Adrenal gland (tissue), 19 donors: ENCODE measurements around the gene KRCC1. TPM values are rescaled to one million over a fixed set of nuclear protein-coding genes. Genes with fewer than 3 reads are reported as not detected.

Source experiments
- DNase-seq, 7 donors: peaks; one replicate each; pipeline ENCODE4 v3.0.0-alpha.2; 2019 to 2020
- H3K27ac ChIP-seq, 5 donors: fragments of 200-600 bp; sonication (generic) in 4 of 5; 1 replicate in 3 of 5; 2 replicates in 2 of 5; pipeline versions ENCODE4 v1.5.1 to v1.8.0; 2016 to 2020; ENCODE audit warnings: mild to moderate bottlenecking in 1 of 5
- H3K27me3 ChIP-seq: fragments of 200-600 bp; 2 replicates; pipeline ENCODE4 v1.8.0; 2021
- H3K36me3 ChIP-seq, 2 donors: fragments of 200-600 bp; replicated peaks in 1 of 2; 1 replicate in 1 of 2; 2 replicates in 1 of 2; pipeline versions ENCODE4 v1.5.1 to v1.8.0; 2018 to 2022
- H3K4me1 ChIP-seq, 2 donors: fragments of 200-600 bp; replicated peaks in 1 of 2; 1 replicate in 1 of 2; 2 replicates in 1 of 2; pipeline versions ENCODE4 v1.5.1 to v1.8.0; 2018 to 2021
- H3K4me3 ChIP-seq, 4 donors: fragments of 200-600 bp; sonication (generic) in 3 of 4; one replicate each; pipeline ENCODE4 v1.5.1; 2016 to 2018
- H3K9me3 ChIP-seq, 3 donors: fragments of 200-600 bp; sonication (generic) in 1 of 3; replicated peaks in 1 of 3; 1 replicate in 2 of 3; 2 replicates in 1 of 3; pipeline versions ENCODE4 v1.5.1 to v1.8.0; 2016 to 2021
- CTCF ChIP-seq, 6 experiments: fragments of 450-650 bp in 4 of 6; fragments of 200-600 bp in 2 of 6; sonication (generic) in 1 of 6; IDR thresholded peaks; 1 replicate in 5 of 6; 2 replicates in 1 of 6; pipeline versions ENCODE4 v1.5.1 to v1.8.0; 2016 to 2021; ENCODE audit warnings: antibody characterized with exemption in 6 of 6, mild to moderate bottlenecking in 2 of 6, moderate library complexity in 1 of 6
- POLR2A ChIP-seq, 2 donors: fragments of 450-650 bp; IDR thresholded peaks; one replicate each; pipeline ENCODE4 v1.6.1; 2017; ENCODE audit warnings: antibody characterized with exemption in 2 of 2, mild to moderate bottlenecking in 2 of 2, moderate library complexity in 1 of 2
- WGBS, 4 donors: extraction: QIAGEN DNeasy Blood & Tissue Kit in 2 of 4; methylation state at CpG; one replicate each; pipeline versions ENCODE4 v1.1.5 to v1.1.7; 2013 to 2017; 5-methylcytosine and 5-hydroxymethylcytosine counted together
- intact Hi-C, 2 donors: fragments of 100-400 bp; cut with DNase I; formaldehyde crosslinking; loops; one replicate each; pipeline versions ENCODE4 v1.14.1 to v1.15.0; 2022 to 2023
- long read RNA-seq, 10 donors: library from polyadenylated mRNA in 3 of 10; unstranded in 2 of 10; stranded (forward) in 1 of 10; transcript quantifications; one replicate each; pipeline ENCODE4 v2.0.0 and lab custom pipeline, GENCODE V29; 2021 to 2026
- polyA plus RNA-seq, 3 donors: library from polyadenylated mRNA; stranded (reverse); fragments of 200-250 nt in 2 of 3; fragments of 350-450 nt in 1 of 3; fragmentation: Illumina TruSeq in 1 of 3; extraction: RNeasy Lipid Tissue Mini Kit (QIAGEN cat#74804) in 1 of 3; gene quantifications; one replicate each; pipeline ENCODE4 v1.2.3, GENCODE V29; 2013 to 2014
- total RNA-seq, 9 donors: library from RNA; depleted of rRNA in 4 of 9; stranded (reverse); fragments of >200 nt in 4 of 9; fragments of 120-200 nt in 1 of 9; fragmentation: NEBNext Ultra II Directional in 1 of 9; extraction: Animal tissue kit (Norgen Biotek cat#: 25700) in 1 of 9; gene quantifications; one replicate each; pipeline versions ENCODE4 v1.1.0 to v1.2.4, GENCODE V29; 2013 to 2023
- donor health status: healthy with polysubstance abuse.
- donor health status: Bipolar disorder and iron deficiency.
- donor health status: DM: yes; HTN: yes; CAD: no.
- donor health status: DM: no; HTN: no; CAD: no.
- donor health status: DM: no; HTN: no; CAD: no.
- donor health status: DM: yes; HTN: yes; CAD: no.

KRCC1 gene
- total RNA-seq (10 to 100 TPM; 12.0 to 26.6 (median 19.2) TPM), polyA plus RNA-seq (10 to 100 TPM; 20.5 to 40.2 (median 29.0) TPM)
- long read RNA-seq, donor 1, transcript KRCC1-201 (4 exons, 1,753 nt) = major isoform, 9 of 9 reads
- long read RNA-seq, donor 1, partial matches to known transcripts = 0 of 9 reads
- long read RNA-seq, donor 1, other reads (novel, unspliced or antisense) = 0 of 9 reads
- long read RNA-seq, donor 2, transcript KRCC1-201 (4 exons, 1,753 nt) = major isoform, 9 of 9 reads
- long read RNA-seq, donor 2, partial matches to known transcripts = 0 of 9 reads
- long read RNA-seq, donor 2, other reads (novel, unspliced or antisense) = 0 of 9 reads
- long read RNA-seq, donor 3, transcript KRCC1-201 (4 exons, 1,753 nt) = major isoform, 9 of 9 reads
- long read RNA-seq, donor 3, partial matches to known transcripts = 0 of 9 reads
- long read RNA-seq, donor 3, other reads (novel, unspliced or antisense) = 0 of 9 reads
- long read RNA-seq, donor 4, transcript KRCC1-201 (4 exons, 1,753 nt) = major isoform, 7 of 11 reads
- long read RNA-seq, donor 4, partial matches to known transcripts = 1 of 11 reads
- long read RNA-seq, donor 4, other reads (novel, unspliced or antisense) = 3 of 11 reads
- long read RNA-seq, donor 5, transcript KRCC1-201 (4 exons, 1,753 nt) = major isoform, 13 of 18 reads
- long read RNA-seq, donor 5, partial matches to known transcripts = 1 of 18 reads
- long read RNA-seq, donor 5, other reads (novel, unspliced or antisense) = 4 of 18 reads
- long read RNA-seq, donor 6, transcript KRCC1-201 (4 exons, 1,753 nt) = major isoform, 12 of 15 reads
- long read RNA-seq, donor 6, partial matches to known transcripts = 0 of 15 reads
- long read RNA-seq, donor 6, other reads (novel, unspliced or antisense) = 3 of 15 reads
- long read RNA-seq, donor 7, partial matches to known transcripts = 0 of 2 reads
- long read RNA-seq, donor 7, other reads (novel, unspliced or antisense) = 0 of 2 reads
- long read RNA-seq, donor 8, transcript KRCC1-201 (4 exons, 1,753 nt) = major isoform, 6 of 6 reads
- long read RNA-seq, donor 8, partial matches to known transcripts = 0 of 6 reads
- long read RNA-seq, donor 8, other reads (novel, unspliced or antisense) = 0 of 6 reads
- long read RNA-seq, donor 9, transcript KRCC1-201 (4 exons, 1,753 nt) = major isoform, 12 of 12 reads
- long read RNA-seq, donor 9, partial matches to known transcripts = 0 of 12 reads
- long read RNA-seq, donor 9, other reads (novel, unspliced or antisense) = 0 of 12 reads
- long read RNA-seq, donor 10, partial matches to known transcripts = 0 of 3 reads
- long read RNA-seq, donor 10, other reads (novel, unspliced or antisense) = 0 of 3 reads

- H3K36me3 ChIP-seq = no peaks in the 10 kb centered on the region
- intact Hi-C loops = loop anchor here in 1 of 2 donors (5.0 kb wide), 1 partner anchor 107 kb away; no protein-coding TSS in a partner anchor
- TF ChIP-seq CTCF (IDR thresholded peaks at IDR 0.05) = peak in 2 of 6 experiments; percentile 18 to 31
- TF ChIP-seq POLR2A (IDR thresholded peaks at IDR 0.05) = peak; percentile 92 to 95
- peak within 1 kb of the TSS; percentile 50 to 98 (median 80) for H3K4me3 ChIP-seq
- peak; percentile 95 to 97 (median 95) for DNase-seq
- no peaks in the 10 kb centered on the region for H3K27me3 ChIP-seq
- no peaks in the 10 kb centered on the region for H3K9me3 ChIP-seq
- H3K27ac ChIP-seq = peak within 1 kb of the TSS; percentile 80 to 98 (median 95)
- H3K4me1 ChIP-seq = peaks cover 21 to 37% of the 10 kb centered on the region in 2 donors
- WGBS, 4 donors = 0% methylated on average over 18 to 77 of the region's 77 CpGs
Observed at GRCh38 chr2:88055371-88056128, at the start of gene KRCC1. TSS of gene KRCC1 (minus strand) at chr2:88055783. CDS start at chr2:88028563, 27,220 bp downstream.

- Histone ChIP-seq H3K27me3 (no peaks in the 10 kb centered on the region), H3K27ac (no peak overlapping the region), H3K4me3 (no peak overlapping the region), H3K36me3 (no peaks in the 10 kb centered on the region), H3K4me1 (no peaks in the 10 kb centered on the region), H3K9me3 (no peaks in the 10 kb centered on the region)
- peak in 5 of 7 donors; percentile 8 to 37 (median 21) for DNase-seq
- intact Hi-C loops = no loop called here
- no peak for TF ChIP-seq POLR2A (IDR thresholded peaks at IDR 0.05)
- no peak for TF ChIP-seq CTCF (IDR thresholded peaks at IDR 0.05)
- WGBS, 4 donors = 32 to 56% (median 47%) methylated on average over 3 of the region's 3 CpGs
Observed at GRCh38 chr2:88100489-88100858, 44.9 kb upstream of the KRCC1 start.

- H3K4me3 ChIP-seq = no peak overlapping the region
- H3K36me3 ChIP-seq = no peaks in the 10 kb centered on the region
- WGBS, 4 donors = 37 to 62% (median 44%) methylated on average over 5 of the region's 5 CpGs
- no peaks in the 10 kb centered on the region for H3K4me1 ChIP-seq
- intact Hi-C loops = no loop called here
- DNase-seq = no peak
- no peak for TF ChIP-seq POLR2A (IDR thresholded peaks at IDR 0.05)
- no peak for TF ChIP-seq CTCF (IDR thresholded peaks at IDR 0.05)
- H3K27ac ChIP-seq = no peak overlapping the region
- H3K9me3 ChIP-seq = no peaks in the 10 kb centered on the region
- no peaks in the 10 kb centered on the region for H3K27me3 ChIP-seq
Observed at GRCh38 chr2:88099798-88100488, 44.4 kb upstream of the KRCC1 start.
